IPS DF 6.9 (cell line): ENCODE results near the gene DNAJA1.

Experiments used
- DNase-seq: peaks from one replicate; pipeline ENCODE4 v3.0.0-alpha.2; 2013; ENCODE audit warnings: low read depth, low spot score
- H3K27ac ChIP-seq: one replicate; pipeline ENCODE4 v1.5.1; 2013; ENCODE audit warnings: low read length, control low read depth
- H3K27me3 ChIP-seq: 2 replicates; pipeline ENCODE4 v1.6.1; 2013; ENCODE audit warnings: mild to moderate bottlenecking, low read length; ENCODE audit not compliant: control insufficient read depth, insufficient read depth
- H3K36me3 ChIP-seq: 2 replicates; pipeline ENCODE4 v1.6.1; 2013; ENCODE audit warnings: low read length; ENCODE audit not compliant: control insufficient read depth, insufficient read depth
- H3K4me1 ChIP-seq: 2 replicates; pipeline ENCODE4 v1.6.1; 2013; ENCODE audit warnings: low read length; ENCODE audit not compliant: control insufficient read depth, insufficient read depth
- H3K4me3 ChIP-seq: 2 replicates; pipeline ENCODE4 v1.5.1; 2013; ENCODE audit warnings: mild to moderate bottlenecking, low read length
- H3K9me3 ChIP-seq: 2 replicates; pipeline ENCODE4 v1.6.1; 2013; ENCODE audit warnings: low read length, inconsistent platforms; ENCODE audit not compliant: control insufficient read depth, insufficient read depth
- WGBS: extraction: QIAGEN DNeasy Blood & Tissue Kit; methylation state at CpG from one replicate; pipeline ENCODE4 v1.1.7; 2013; ENCODE audit warnings: mixed read lengths, missing lambda C conversion rate; ENCODE audit not compliant: insufficient read length, insufficient coverage; 5-methylcytosine and 5-hydroxymethylcytosine counted together

Gene DNAJA1

DNA sequence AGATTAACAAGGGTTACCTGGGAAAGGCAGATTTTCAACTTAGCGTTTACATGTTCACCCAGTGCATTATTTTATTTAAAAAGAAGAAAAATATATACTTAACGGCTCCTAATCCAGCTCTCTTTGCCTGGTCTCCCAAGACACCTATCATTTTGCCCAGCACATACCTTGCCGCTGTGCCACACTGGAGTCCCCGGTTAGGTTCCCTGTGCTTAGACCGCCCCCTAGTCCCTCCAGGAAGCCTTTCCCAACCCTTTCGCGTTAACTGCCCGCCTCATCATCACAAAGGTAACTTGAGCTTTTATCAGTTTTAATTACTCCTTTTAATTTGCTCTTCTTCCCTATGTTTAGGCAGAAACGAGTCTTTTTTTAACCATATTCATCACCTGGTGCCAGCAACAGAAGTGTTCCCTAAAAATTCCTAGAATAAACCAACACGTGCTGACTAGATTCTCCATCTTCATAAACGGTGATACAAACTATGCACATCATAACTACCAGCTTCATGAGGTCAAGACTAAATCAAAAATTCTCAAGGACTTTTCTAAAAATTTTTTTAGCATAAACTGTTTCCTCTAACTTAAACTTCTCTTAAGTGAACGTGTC lies 19.7 kb downstream of the DNAJA1 start:
- no CpG with 5 or more reads among the region's 12 CpGs for WGBS
- no peak for DNase-seq
- Histone ChIP-seq H3K27ac (no peak overlapping the region), H3K9me3 (no peaks in the 10 kb centered on the region), H3K27me3 (no peaks in the 10 kb centered on the region), H3K36me3 (peaks cover 6% of the 10 kb centered on the region; the same call in 1 of the 2 replicates), H3K4me3 (peak overlapping the region; percentile 44; the same call in 1 of the 2 replicates), H3K4me1 (no peaks in the 10 kb centered on the region)

DNA sequence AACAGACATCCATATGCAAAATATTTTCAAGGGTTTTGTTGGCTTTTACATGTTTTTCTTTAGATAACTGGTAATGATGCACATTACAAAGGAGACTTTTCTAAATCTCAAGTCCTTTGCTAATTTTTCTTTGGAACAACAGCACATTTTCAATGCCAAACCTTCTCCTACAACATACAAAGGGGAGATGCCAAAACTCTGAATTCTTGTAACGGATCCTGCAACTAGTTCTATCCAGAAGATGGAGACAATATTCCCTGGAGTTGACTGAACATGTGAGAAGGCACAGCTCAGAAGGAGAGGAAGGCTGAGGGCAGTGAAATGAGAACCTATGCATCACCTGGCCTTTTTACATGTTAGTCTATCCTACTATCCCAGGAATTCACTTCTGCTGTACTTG lies 21.0 kb downstream of the DNAJA1 start:
- WGBS = no CpG with 5 or more reads among the region's 1 CpG

DNA sequence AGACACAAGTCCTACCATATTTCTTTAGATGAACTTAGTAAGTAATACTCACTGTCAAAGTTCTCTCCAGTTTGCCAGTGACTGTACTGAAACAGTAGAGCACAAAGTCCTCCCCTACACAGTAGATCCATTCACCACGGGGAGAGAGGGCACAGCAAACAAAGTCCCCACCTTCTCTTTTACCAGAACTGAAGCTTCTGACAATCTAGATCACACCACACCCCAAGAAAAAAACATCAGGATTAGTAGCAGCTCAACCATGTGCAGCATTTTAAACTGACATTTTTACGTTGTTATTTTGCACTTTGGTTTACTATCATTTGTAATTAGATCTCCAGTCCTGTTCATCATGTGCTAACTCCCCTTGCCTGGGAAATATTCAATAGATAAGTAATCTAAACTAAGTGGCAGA lies 23.0 kb downstream of the DNAJA1 start:
- Histone ChIP-seq H3K27ac (no peak overlapping the region), H3K4me3 (no peak overlapping the region), H3K4me1 (no peaks in the 10 kb centered on the region), H3K9me3 (no peaks in the 10 kb centered on the region), H3K27me3 (no peaks in the 10 kb centered on the region), H3K36me3 (peaks cover 6% of the 10 kb centered on the region; the same call in 1 of the 2 replicates)
- DNase-seq = no peak
- no CpG with 5 or more reads among the region's 2 CpGs for WGBS

More for the DNA sequence above, 21.0 kb downstream of the DNAJA1 start:
- H3K27me3 ChIP-seq = no peaks in the 10 kb centered on the region
- H3K4me1 ChIP-seq = no peaks in the 10 kb centered on the region
- H3K27ac ChIP-seq = no peak overlapping the region
- no peaks in the 10 kb centered on the region for H3K9me3 ChIP-seq
- H3K36me3 ChIP-seq = peaks cover 6% of the 10 kb centered on the region; the same call in 1 of the 2 replicates
- no peak for DNase-seq
- no peak overlapping the region for H3K4me3 ChIP-seq

DNA sequence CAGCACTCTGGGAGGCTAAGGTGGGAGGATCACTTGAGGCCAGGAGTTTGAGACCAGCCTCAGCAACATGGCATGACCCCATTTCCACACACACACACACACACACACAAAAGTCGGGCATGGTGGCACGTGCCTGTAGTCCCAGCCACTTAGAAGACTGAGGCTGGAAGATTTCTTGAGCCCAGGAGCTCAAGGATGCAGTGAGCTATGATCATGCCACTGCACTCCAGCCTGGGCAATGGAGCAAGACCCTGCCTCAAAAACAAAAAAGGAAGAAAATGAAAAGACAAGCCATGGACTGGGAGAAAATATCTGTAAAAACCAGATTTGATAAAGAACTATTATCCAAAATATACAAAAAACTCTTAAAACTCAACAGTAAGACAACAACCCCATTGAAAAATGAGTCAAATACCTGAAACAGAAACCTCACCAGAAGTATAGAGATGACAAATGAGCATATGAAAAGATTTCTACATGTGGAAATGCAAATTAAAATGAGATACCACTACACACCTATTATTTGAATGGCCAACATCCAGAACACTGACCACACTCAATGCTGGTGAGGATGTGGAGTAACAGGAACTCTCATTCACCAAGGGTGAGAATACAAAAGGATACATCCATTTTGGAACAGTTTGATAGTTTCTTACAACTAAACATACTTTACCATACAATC lies 24.7 kb downstream of the DNAJA1 start:
- DNase-seq = no peak
- no peaks in the 10 kb centered on the region for H3K4me1 ChIP-seq
- H3K36me3 ChIP-seq = peaks cover 6% of the 10 kb centered on the region; the same call in 1 of the 2 replicates
- no CpG with 5 or more reads among the region's 2 CpGs for WGBS
- no peak overlapping the region for H3K27ac ChIP-seq
- no peaks in the 10 kb centered on the region for H3K27me3 ChIP-seq
- no peak overlapping the region for H3K4me3 ChIP-seq
- no peaks in the 10 kb centered on the region for H3K9me3 ChIP-seq

DNA sequence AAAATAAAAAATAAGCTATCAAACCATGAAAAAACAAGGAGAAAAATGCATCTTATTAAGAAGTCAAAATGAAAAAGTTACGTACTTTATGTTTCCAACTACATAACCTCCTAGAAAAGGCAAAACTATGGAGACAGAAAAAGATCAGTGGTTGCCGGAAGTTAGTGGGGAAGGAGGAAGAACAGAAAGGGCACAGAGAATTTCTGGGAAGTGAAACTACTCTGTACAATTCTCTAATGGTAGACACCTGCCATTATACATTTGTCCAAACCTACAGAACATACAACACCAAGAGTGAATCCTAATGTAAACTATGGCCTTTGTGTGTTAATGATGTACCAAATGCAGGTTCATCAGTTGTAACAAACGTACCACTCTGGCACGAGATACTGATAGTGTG lies 26.1 kb downstream of the DNAJA1 start:
- Histone ChIP-seq H3K36me3 (peaks cover 7% of the 10 kb centered on the region; the same call in 1 of the 2 replicates), H3K9me3 (no peaks in the 10 kb centered on the region), H3K27ac (no peak overlapping the region), H3K4me3 (no peak overlapping the region), H3K27me3 (no peaks in the 10 kb centered on the region), H3K4me1 (no peaks in the 10 kb centered on the region)
- DNase-seq = no peak
- WGBS = no CpG with 5 or more reads among the region's 4 CpGs

DNA sequence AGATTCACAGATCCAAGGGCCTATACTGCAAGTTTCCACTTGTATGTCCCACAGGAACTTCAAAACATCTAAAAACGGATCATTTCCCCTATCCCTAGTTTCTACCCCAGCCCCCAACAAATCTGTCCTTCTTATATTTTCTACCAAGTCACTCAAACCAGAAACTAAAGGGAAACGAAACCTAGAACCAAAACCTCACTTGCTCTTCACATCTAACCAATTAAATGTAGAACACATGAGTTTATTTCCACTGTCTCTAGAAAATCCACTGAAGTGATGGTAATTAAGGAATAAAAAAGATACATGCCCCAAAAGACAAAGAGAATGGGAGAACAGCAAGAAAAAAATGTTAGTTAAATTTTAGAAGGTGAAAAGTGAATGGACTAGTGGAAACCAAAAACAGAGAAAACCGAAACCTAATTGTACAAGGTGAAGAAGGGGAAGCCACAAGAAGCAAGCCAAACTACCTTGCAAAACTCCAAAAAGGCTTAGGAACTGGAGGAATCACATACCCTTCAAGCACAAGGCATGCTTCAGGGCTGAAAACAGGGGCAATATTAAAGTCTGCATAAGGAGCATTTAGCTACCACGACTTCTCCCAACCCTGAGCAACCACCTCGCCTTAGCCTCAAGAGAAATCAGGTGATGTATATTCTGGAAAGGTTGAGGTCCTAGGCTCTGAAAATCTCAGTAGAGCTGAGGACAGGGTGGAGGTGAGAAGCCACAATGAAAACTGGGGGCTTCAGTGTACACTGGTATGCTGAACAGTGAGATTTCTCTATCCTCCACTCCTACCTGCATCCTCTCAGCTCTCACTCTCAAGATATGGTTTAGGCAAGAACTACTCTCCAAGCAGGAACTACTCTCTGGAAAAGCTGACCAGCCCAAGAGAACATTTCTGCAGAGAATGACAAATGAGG lies 40.3 kb downstream of the DNAJA1 start:
- Histone ChIP-seq H3K4me1 (no peaks in the 10 kb centered on the region), H3K4me3 (no peak overlapping the region), H3K9me3 (no peaks in the 10 kb centered on the region), H3K36me3 (peaks cover 8% of the 10 kb centered on the region; the same call in 1 of the 2 replicates), H3K27me3 (no peaks in the 10 kb centered on the region), H3K27ac (no peak overlapping the region)
- WGBS = no CpG with 5 or more reads among the region's 5 CpGs
- no peak for DNase-seq

DNA sequence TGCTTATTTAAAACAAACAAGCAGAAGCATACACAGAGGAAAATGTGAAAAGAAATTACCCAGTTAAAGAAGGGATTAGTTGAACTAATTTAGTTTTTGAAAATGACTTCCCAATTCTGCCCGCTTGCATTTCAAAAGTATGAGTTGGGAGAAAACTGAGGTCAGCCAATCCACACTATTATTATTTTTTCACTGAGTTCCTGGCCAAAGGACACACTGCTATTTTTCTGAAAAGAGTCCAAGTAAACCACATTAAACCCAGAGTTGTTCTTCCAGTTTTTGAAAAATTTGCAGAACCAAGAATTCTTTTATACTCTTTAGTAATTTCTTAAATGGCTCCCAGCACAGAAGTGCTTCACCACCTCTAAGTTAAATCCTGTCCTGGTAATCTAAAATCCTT lies 43.9 kb downstream of the DNAJA1 start:
- no CpG with 5 or more reads among the region's 1 CpG for WGBS
- H3K4me1 ChIP-seq = no peaks in the 10 kb centered on the region
- peaks cover 10% of the 10 kb centered on the region; the same call in 1 of the 2 replicates for H3K36me3 ChIP-seq

DNA sequence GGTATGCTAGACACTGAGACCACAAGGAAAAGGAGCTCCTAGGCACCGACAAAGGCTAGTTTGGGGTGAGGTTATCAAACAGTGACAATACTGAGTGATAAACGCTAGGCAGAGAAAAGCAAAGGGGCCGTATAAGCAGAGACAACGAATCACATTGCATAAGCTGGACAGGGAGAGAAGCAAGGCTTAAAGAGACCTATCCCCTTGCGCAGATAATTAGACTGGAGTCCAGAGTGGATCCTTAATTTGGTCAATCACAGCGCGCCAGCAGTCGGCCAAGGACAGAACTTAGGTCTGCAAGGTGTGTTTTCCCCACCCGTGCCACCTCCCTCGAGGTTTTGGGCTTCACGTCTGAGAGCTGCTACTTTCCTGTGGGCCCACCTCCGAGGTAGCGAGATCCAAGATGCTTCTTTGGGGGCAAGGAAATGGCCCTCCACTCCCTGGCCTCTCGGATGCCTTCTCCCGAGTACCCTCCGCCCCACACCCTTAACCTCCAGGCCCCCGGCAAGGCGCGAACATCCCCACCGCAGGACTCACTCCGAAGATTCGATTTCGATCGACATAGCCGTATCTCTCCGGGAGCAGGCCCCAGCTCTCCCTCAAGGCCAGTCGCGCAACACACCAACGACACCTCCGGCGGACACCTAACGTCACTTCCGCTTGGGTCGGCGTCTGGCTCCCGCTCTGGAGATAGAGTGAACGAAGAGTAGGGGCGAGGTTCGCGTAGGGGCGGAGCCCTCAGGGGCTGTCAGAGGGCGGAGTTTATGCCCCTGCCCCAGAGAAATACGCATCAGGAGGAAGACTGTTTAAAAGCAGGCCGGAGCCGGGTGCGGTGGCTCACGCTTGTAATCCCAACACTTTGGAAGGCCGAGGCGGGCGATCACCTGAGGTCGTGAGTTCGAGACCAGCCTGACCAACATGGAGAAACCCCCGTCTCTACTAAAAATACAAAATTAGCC lies 51.3 kb downstream of the DNAJA1 start, which contains the start of gene SMU1:
Gene SMU1 (minus strand): TSS at position 629 of the 959 bp plus-strand sequence. CDS start 66 bp downstream, at position 563.
- peak within 1 kb of the TSS; percentile 43 for H3K4me3 ChIP-seq
- no peaks in the 10 kb centered on the region for H3K27me3 ChIP-seq
- no CpG with 5 or more reads among the region's 53 CpGs for WGBS

More for the DNA sequence above, 43.9 kb downstream of the DNAJA1 start:
- Histone ChIP-seq H3K4me3 (no peak overlapping the region), H3K27ac (no peak overlapping the region), H3K9me3 (no peaks in the 10 kb centered on the region), H3K27me3 (no peaks in the 10 kb centered on the region)
- no peak for DNase-seq

DNA sequence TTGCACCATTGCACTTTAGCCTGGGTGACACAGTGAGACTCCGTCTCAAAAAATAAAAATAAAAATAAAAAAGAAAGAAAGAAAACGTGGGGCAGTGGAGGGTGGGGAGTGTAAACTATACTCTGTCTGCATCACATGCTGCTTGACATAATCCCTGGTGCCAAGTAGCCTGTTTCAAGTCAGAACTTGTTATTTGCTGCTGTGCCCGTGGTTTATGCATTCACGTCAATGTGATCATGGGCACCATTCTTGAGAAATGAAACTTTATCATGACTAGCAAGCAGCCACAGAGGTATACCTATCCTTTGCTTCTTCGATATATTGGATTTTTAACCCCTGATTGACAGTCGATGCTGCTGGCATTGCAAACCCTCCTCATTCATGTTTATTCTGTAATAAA lies 55.5 kb downstream of the DNAJA1 start:
- H3K27me3 ChIP-seq = no peaks in the 10 kb centered on the region
- no peaks in the 10 kb centered on the region for H3K4me1 ChIP-seq
- H3K4me3 ChIP-seq = no peak overlapping the region
- H3K27ac ChIP-seq = no peak overlapping the region
- no CpG with 5 or more reads among the region's 6 CpGs for WGBS
- H3K36me3 ChIP-seq = no peaks in the 10 kb centered on the region
- DNase-seq = no peak
- H3K9me3 ChIP-seq = no peaks in the 10 kb centered on the region

More for the DNA sequence above, 51.3 kb downstream of the DNAJA1 start, which contains the start of gene SMU1:
- Histone ChIP-seq H3K9me3 (no peaks in the 10 kb centered on the region), H3K27ac (no peak within 1 kb of the TSS), H3K36me3 (peaks cover 2% of the 10 kb centered on the region; the same call in 1 of the 2 replicates), H3K4me1 (no peaks in the 10 kb centered on the region)
- DNase-seq = peak; percentile 92
